OCI-LY3 (cell line): ENCODE results near the gene MAFG.

ENCODE experiments used
- EZH2phosphoT487 ChIP-seq: fragments of 200-600 bp; shearing (Covaris generic); IDR thresholded peaks from 2 replicates; pipeline ENCODE4 v1.6.1; 2018; ENCODE audit warnings: antibody characterized with exemption, mixed run types, low read depth
- TF ChIP-seq, protein P1 (sequence below): fragments of 200-600, 300-600 bp; sonication (generic); IDR thresholded peaks from 2 replicates; pipeline ENCODE4 v1.5.1; 2014; ENCODE audit warnings: antibody characterized with exemption, low read length, low read depth

DNA sequence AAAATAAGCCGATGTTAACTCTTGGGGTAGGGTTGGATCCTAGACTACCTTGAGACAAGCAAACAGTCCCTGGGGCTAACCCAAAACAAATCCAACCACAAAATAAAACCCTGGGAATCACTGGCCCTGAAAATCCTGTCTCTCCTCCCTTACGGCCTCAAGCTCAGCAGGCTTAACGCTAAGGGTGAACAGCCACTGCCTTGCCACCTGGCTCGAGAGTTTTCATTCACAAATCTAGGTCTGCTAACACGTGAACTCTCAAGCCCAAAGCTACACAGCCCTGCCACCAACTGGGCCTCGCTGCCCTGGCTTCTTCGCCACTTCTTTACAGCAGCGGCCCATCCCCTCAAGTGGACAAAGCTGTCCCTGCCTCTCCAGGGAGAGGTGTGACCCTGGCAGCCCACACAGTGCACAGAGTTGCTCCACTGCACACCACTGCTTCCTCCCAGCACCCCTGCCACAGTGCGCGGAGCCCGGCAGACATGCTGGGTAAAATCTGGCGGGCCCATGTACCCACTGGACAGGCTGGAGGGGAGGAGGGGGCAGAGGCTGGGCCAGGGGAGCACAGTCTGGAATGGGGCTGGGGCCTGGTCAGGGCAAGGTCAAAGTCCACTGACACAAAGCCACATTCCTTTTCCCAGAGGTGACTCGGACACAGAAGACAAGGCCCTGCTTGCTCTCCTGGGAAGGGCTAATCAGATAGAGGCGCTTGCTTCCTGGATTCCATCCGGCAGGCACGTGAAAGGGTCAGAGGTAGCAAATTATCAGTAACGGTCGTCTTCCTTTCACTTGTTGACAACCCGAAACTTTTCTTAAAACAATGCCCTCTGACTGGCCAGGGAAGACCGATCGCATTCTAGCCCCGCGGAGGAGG lies 17.3 kb downstream of the MAFG start:
- TF ChIP-seq, protein P1, sequence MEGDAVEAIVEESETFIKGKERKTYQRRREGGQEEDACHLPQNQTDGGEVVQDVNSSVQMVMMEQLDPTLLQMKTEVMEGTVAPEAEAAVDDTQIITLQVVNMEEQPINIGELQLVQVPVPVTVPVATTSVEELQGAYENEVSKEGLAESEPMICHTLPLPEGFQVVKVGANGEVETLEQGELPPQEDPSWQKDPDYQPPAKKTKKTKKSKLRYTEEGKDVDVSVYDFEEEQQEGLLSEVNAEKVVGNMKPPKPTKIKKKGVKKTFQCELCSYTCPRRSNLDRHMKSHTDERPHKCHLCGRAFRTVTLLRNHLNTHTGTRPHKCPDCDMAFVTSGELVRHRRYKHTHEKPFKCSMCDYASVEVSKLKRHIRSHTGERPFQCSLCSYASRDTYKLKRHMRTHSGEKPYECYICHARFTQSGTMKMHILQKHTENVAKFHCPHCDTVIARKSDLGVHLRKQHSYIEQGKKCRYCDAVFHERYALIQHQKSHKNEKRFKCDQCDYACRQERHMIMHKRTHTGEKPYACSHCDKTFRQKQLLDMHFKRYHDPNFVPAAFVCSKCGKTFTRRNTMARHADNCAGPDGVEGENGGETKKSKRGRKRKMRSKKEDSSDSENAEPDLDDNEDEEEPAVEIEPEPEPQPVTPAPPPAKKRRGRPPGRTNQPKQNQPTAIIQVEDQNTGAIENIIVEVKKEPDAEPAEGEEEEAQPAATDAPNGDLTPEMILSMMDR, result no peak
- TF ChIP-seq EZH2phosphoT487, result no peak
